ENCODE results near the gene SLC6A2. TPM values are rescaled to one million over a fixed set of nuclear protein-coding genes. Genes with fewer than 3 reads are reported as not detected.

SLC6A2 gene
- total RNA-seq, 1 donor from 2014 or later = not detected

DNA sequence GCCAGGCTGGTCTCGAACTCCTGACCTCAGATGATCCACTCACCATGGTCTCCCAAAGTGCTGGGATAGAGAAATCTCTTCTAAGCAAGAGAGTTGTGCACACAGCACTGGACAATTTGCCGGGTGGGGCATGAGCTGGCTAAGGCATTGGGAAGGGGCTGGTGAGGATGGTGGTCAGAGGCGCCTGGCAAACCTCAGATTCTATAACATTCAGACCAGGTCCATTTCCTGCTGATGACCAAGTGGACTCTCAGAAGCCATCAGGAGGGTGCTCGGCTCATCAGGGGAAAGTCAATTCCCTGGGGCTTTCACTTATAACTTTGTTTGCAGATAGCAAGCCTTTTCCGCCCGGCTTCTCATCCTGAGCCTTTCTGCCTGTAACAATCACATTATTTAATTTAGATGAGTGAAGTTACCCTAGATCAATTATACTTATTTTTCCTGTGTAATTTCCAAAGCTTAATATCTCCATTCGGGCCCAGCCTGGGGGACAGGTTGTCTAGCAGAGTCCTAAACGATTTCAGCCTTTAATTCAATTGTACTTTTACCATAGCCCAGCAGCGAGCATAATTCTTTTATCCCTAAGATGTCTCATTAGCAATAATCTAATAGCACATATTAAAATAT, 15.0 kb upstream of the SLC6A2 start:
- H3K27ac Mint-ChIP-seq (ENCODE audit: unreplicated experiment) = no peak overlapping the region
- TF ChIP-seq, protein P1, sequence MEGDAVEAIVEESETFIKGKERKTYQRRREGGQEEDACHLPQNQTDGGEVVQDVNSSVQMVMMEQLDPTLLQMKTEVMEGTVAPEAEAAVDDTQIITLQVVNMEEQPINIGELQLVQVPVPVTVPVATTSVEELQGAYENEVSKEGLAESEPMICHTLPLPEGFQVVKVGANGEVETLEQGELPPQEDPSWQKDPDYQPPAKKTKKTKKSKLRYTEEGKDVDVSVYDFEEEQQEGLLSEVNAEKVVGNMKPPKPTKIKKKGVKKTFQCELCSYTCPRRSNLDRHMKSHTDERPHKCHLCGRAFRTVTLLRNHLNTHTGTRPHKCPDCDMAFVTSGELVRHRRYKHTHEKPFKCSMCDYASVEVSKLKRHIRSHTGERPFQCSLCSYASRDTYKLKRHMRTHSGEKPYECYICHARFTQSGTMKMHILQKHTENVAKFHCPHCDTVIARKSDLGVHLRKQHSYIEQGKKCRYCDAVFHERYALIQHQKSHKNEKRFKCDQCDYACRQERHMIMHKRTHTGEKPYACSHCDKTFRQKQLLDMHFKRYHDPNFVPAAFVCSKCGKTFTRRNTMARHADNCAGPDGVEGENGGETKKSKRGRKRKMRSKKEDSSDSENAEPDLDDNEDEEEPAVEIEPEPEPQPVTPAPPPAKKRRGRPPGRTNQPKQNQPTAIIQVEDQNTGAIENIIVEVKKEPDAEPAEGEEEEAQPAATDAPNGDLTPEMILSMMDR (IDR thresholded peaks at IDR 0.05) = no peak
- H3K4me1 Mint-ChIP-seq (ENCODE audit: low read depth) = peaks cover 2% of the 10 kb centered on the region
- H3K27me3 Mint-ChIP-seq (ENCODE audit: low read depth) = peaks cover 29% of the 10 kb centered on the region
- no peaks in the 10 kb centered on the region for H3K36me3 Mint-ChIP-seq (ENCODE audit: low read depth)
- H3K4me3 Mint-ChIP-seq (ENCODE audit: unreplicated experiment) = no peak overlapping the region
- no peak for DNase-seq (ENCODE audit: low spot score)
- no peaks in the 10 kb centered on the region for H3K9me3 Mint-ChIP-seq (ENCODE audit: low read depth)

DNA sequence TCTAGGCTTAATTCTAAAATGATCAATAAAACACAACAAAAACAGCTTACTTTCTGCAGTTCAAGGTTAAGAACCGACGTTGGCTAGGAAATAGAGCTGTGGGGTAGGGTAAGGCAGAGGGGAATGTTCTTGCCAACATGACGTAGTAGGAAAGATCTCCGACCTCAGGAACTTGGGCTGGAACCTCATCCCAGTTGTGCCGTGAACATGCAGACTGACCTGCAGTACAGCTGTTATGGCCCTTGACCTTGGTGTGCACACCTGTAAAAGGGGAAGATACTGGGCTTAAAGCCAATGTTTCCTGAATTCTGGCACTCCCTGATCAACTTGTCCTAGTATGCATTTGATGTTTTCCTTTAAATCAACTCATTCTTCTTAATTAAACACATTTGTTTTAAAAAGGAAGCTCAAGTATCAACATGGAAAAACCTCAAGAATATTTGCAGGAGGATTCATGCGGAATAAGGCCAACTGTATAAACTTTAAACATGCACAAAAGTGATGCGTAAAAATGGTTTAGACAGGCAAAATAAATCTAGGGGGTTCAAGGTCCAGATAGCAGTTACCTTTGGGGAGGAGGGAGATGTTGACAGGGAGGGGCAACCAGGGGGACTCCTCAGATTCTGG, 14.2 kb upstream of the SLC6A2 start:
- Mint-ChIP-seq H3K36me3 (ENCODE audit: low read depth) (no peaks in the 10 kb centered on the region), H3K27ac (ENCODE audit: unreplicated experiment) (no peak overlapping the region), H3K27me3 (ENCODE audit: low read depth) (peaks cover 31% of the 10 kb centered on the region), H3K4me1 (ENCODE audit: low read depth) (peaks cover 2% of the 10 kb centered on the region), H3K9me3 (ENCODE audit: low read depth) (no peaks in the 10 kb centered on the region), H3K4me3 (ENCODE audit: unreplicated experiment) (no peak overlapping the region)
- TF ChIP-seq, protein P1 (IDR thresholded peaks at IDR 0.05) = no peak
- no peak for DNase-seq (ENCODE audit: low spot score)

DNA sequence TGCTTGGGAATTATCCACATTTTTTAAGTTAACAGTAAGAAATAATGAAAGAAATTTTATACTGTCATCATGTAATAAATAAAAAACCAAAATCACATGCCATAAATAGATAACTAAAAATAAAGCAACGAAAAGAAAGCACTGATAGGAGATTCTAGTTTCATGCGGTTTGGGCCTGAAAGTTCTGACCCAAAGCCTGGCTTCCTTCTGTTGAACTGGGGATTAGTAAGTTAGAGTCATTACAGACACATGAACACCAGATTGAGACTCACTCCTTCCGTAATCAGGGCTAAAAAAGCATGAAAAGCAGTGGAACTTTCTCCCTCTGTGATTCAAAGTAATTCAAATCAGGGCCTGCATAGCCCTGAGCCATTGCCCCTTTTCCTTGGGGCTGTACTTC, 13.2 kb upstream of the SLC6A2 start:
- TF ChIP-seq, protein P1 (IDR thresholded peaks at IDR 0.05) = no peak
- H3K36me3 Mint-ChIP-seq (ENCODE audit: low read depth) = no peaks in the 10 kb centered on the region
- no peak overlapping the region for H3K4me3 Mint-ChIP-seq (ENCODE audit: unreplicated experiment)
- DNase-seq (ENCODE audit: low spot score) = no peak
- peaks cover 2% of the 10 kb centered on the region for H3K4me1 Mint-ChIP-seq (ENCODE audit: low read depth)
- no peaks in the 10 kb centered on the region for H3K9me3 Mint-ChIP-seq (ENCODE audit: low read depth)
- H3K27ac Mint-ChIP-seq (ENCODE audit: unreplicated experiment) = no peak overlapping the region
- peaks cover 31% of the 10 kb centered on the region for H3K27me3 Mint-ChIP-seq (ENCODE audit: low read depth)

DNA sequence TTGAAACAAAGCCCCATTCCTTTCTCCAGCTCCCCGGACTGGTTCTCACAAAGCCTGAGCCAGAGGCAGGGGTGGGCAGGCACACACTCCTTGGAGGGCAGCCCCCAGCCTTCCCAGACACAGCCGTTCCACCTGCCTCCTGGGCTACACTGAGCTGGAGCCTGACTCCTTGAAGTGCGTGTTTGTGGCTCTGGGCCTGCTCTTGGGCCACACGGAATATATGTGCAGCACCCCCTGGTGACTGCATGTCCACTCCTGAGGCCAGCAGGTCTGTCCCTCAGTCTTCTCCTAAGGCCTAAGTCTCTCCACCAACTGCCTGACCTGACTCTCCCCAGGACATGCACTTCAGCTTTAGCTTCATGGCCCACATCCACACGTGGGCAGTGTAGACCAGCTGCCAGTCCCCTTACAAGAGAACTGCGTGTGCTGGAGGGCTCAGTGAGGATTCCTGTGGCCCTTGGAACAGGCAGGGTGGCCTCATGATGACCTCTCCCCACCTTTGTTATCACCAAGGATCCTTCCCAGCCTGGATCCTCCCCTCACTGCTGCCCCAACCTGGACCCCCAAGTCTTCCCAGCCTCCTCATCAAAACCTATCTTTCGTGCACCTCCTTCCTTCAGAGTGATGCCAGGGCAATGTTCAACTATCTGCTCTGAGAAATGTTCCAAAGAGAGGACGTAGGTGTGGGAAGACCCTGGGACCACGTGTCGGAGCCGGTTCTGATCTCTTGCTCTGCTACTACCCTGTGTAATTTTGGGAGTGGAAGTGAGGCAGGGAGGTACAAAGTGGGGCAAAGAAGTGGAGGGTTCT, 12.4 kb upstream of the SLC6A2 start:
- no peak overlapping the region for H3K4me3 Mint-ChIP-seq (ENCODE audit: unreplicated experiment)
- TF ChIP-seq, protein P1 (IDR thresholded peaks at IDR 0.05) = peak; percentile 30
- peaks cover 31% of the 10 kb centered on the region for H3K27me3 Mint-ChIP-seq (ENCODE audit: low read depth)
- no peak overlapping the region for H3K27ac Mint-ChIP-seq (ENCODE audit: unreplicated experiment)
- DNase-seq (ENCODE audit: low spot score) = no peak
- H3K4me1 Mint-ChIP-seq (ENCODE audit: low read depth) = peaks cover 2% of the 10 kb centered on the region
- no peaks in the 10 kb centered on the region for H3K36me3 Mint-ChIP-seq (ENCODE audit: low read depth)
- no peaks in the 10 kb centered on the region for H3K9me3 Mint-ChIP-seq (ENCODE audit: low read depth)

DNA sequence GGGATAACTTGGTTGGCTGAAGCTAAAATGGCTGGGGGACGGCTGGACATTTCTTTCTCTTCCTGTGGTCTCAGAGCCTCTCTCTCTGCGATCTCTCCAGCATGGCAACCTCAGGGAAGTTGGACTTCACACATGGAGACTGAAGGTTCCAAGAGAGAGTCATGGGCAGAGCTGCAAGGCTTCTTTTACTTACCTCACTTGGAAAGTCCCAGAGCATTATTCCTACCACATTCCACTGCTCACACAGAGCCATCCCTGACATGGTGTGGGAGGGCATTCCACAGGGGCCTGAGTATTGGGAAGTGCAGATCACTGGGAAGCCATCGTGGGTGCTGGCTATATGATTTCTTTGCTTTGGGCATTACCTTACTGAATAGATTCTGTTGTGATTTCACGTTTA, 9.8 kb upstream of the SLC6A2 start:
- TF ChIP-seq, protein P1 (IDR thresholded peaks at IDR 0.05) = no peak

More for the DNA sequence above, 9.8 kb upstream of the SLC6A2 start:
- Mint-ChIP-seq H3K27me3 (ENCODE audit: low read depth) (peaks cover 35% of the 10 kb centered on the region), H3K4me1 (ENCODE audit: low read depth) (peaks cover 2% of the 10 kb centered on the region), H3K4me3 (ENCODE audit: unreplicated experiment) (no peak overlapping the region), H3K36me3 (ENCODE audit: low read depth) (no peaks in the 10 kb centered on the region), H3K27ac (ENCODE audit: unreplicated experiment) (no peak overlapping the region), H3K9me3 (ENCODE audit: low read depth) (no peaks in the 10 kb centered on the region)
- no peak for DNase-seq (ENCODE audit: low spot score)
